A673 (cell line): ENCODE data around the gene SHFL. TPM values are rescaled to one million over a fixed set of nuclear protein-coding genes. Genes with fewer than 3 reads are reported as not detected.

ENCODE experiments used
- BruUV-seq: library from RNA; stranded (reverse); fragments of 400-500 nt; replicated peaks from 2 replicates; lab custom pipeline; 2021; lab: Mats Ljungman, UMichigan
- CTCF ChIA-PET: fragments of 300-600 bp; sonication (Branson Sonifier 250); formaldehyde crosslinking; loops from one replicate; lab custom pipeline; 2022; ENCODE audit warnings: antibody characterized with exemption; lab: Charles Lee
- POLR2A ChIA-PET: fragments of 300-600 bp; sonication (Branson Sonifier 250); formaldehyde crosslinking; loops from one replicate; lab custom pipeline; 2022; ENCODE audit warnings: antibody characterized with exemption; ENCODE audit not compliant: low non-redundant PET; lab: Charles Lee
- DNase-seq: peaks from one replicate; pipeline ENCODE4 v3.0.0-alpha.2; 2015; ENCODE audit warnings: low spot score
- H3K27ac ChIP-seq: fragments of 200-600 bp; sonication (generic); 2 replicates; pipeline ENCODE4 v1.5.1; 2016; ENCODE audit warnings: mixed run types, low read depth, mild to moderate bottlenecking, mixed read lengths, antibody characterized with exemption, low read length; ENCODE audit not compliant: poor library complexity, severe bottlenecking
- H3K27me3 ChIP-seq: fragments of 200-600 bp; sonication (generic); replicated peaks from 2 replicates; pipeline ENCODE4 v1.6.1; 2017; ENCODE audit warnings: mixed run types, low read depth, mild to moderate bottlenecking, mixed read lengths, antibody characterized with exemption, low read length; ENCODE audit not compliant: insufficient read depth, poor library complexity
- H3K36me3 ChIP-seq: fragments of 200-600 bp; sonication (generic); 2 replicates; pipeline ENCODE4 v1.6.1; 2016; ENCODE audit warnings: mixed run types, mild to moderate bottlenecking, mixed read lengths, antibody characterized with exemption, low read length; ENCODE audit not compliant: insufficient read depth, poor library complexity, severe bottlenecking
- H3K4me1 ChIP-seq: fragments of 200-600 bp; sonication (generic); 2 replicates; pipeline ENCODE4 v1.6.1; 2017; ENCODE audit warnings: mixed run types, mild to moderate bottlenecking, mixed read lengths, antibody characterized with exemption, low read length; ENCODE audit not compliant: insufficient read depth, poor library complexity, severe bottlenecking
- H3K4me3 ChIP-seq: fragments of 200-600 bp; sonication (generic); 2 replicates; pipeline ENCODE4 v1.5.1; 2016; ENCODE audit warnings: low read depth, mixed run types, mild to moderate bottlenecking, mixed read lengths, low read length; ENCODE audit not compliant: poor library complexity, severe bottlenecking
- H3K9me3 ChIP-seq: fragments of 200-600 bp; sonication (generic); 2 replicates; pipeline ENCODE4 v1.6.1; 2016; ENCODE audit warnings: mixed run types, low read depth, mild to moderate bottlenecking, mixed read lengths, antibody characterized with exemption, low read length; ENCODE audit not compliant: poor library complexity, severe bottlenecking
- CTCF ChIP-seq: fragments of 300-800, 200-600 bp; sonication (generic); conservative IDR thresholded peaks from 2 replicates; pipeline ENCODE4 v1.5.1; 2017; ENCODE audit warnings: low read depth, mild to moderate bottlenecking, antibody characterized with exemption, low read length, moderate library complexity, mixed read lengths
- EZH2 ChIP-seq: fragments of 200-600 bp; sonication (generic); IDR thresholded peaks from 2 replicates; pipeline ENCODE4 v1.6.1; 2017; ENCODE audit warnings: borderline replicate concordance, low read depth, mild to moderate bottlenecking, mixed read lengths, antibody characterized with exemption, low read length; ENCODE audit not compliant: poor library complexity, severe bottlenecking
- intact Hi-C: fragments of 100-400 bp; cut with micrococcal nuclease; formaldehyde crosslinking; loops from one replicate; pipeline ENCODE4 v1.10.0; 2022; ENCODE audit not compliant: unreplicated experiment
- total RNA-seq: library from RNA; stranded (reverse); gene quantifications from 2 replicates; pipeline ENCODE4 v1.2.3, GENCODE V29; 2021

SHFL gene
- total RNA-seq, 1 experiment from 2014 or later, result 15.2 TPM

- no peak for DNase-seq
- no peak overlapping the region for H3K4me3 ChIP-seq
- ChIA-PET POLR2A (no interaction called here), CTCF (no interaction called here)
- no TSS peak for BruUV-seq
- no peaks in the 10 kb centered on the region for H3K4me1 ChIP-seq
- H3K36me3 ChIP-seq, result no peaks in the 10 kb centered on the region
- intact Hi-C loops, result no loop called here
- no peaks in the 10 kb centered on the region for H3K27me3 ChIP-seq
- TF ChIP-seq EZH2 (no peak), CTCF (no peak)
- H3K9me3 ChIP-seq, result no peaks in the 10 kb centered on the region
- no peak overlapping the region for H3K27ac ChIP-seq
These were observed 7.8 kb upstream of the SHFL start for GRCh38 chr19:10078329-10078728.

GRCh38 chr19:10079031-10079453, 7.1 kb upstream of the SHFL start:
- H3K27me3 ChIP-seq, result no peaks in the 10 kb centered on the region
- no peaks in the 10 kb centered on the region for H3K9me3 ChIP-seq
- ChIA-PET CTCF (no interaction called here), POLR2A (no interaction called here)
- no peak for DNase-seq
- TF ChIP-seq EZH2 (no peak), CTCF (no peak)
- intact Hi-C loops, result no loop called here
- H3K36me3 ChIP-seq, result no peaks in the 10 kb centered on the region
- BruUV-seq, result no TSS peak
- H3K4me3 ChIP-seq, result no peak overlapping the region
- no peaks in the 10 kb centered on the region for H3K4me1 ChIP-seq
- no peak overlapping the region for H3K27ac ChIP-seq

- no peaks in the 10 kb centered on the region for H3K36me3 ChIP-seq
- TF ChIP-seq EZH2 (no peak), CTCF (no peak)
- peaks cover 4% of the 10 kb centered on the region for H3K4me1 ChIP-seq
- H3K27ac ChIP-seq, result no peak overlapping the region
- no TSS peak for BruUV-seq
- no peak for DNase-seq
- no peak overlapping the region for H3K4me3 ChIP-seq
- H3K27me3 ChIP-seq, result no peaks in the 10 kb centered on the region
- POLR2A ChIA-PET, result no interaction called here
- H3K9me3 ChIP-seq, result no peaks in the 10 kb centered on the region
- intact Hi-C loops, result no loop called here
- CTCF ChIA-PET, result no interaction called here
These were observed 2.2 kb upstream of the SHFL start for GRCh38 chr19:10083911-10084310.
